ENCODE results near the gene GNG7.

GRCh38 chr19:2613507-2614295 is 88.8 kb downstream of the GNG7 start:
- peak; percentile 59 to 85 (median 78) for TF ChIP-seq CTCF (IDR thresholded peaks at IDR 0.05)
- TF ChIP-seq POLR2A (IDR thresholded peaks at IDR 0.05) = no peak
